ENCODE measurements around the gene KISS1.

DNA sequence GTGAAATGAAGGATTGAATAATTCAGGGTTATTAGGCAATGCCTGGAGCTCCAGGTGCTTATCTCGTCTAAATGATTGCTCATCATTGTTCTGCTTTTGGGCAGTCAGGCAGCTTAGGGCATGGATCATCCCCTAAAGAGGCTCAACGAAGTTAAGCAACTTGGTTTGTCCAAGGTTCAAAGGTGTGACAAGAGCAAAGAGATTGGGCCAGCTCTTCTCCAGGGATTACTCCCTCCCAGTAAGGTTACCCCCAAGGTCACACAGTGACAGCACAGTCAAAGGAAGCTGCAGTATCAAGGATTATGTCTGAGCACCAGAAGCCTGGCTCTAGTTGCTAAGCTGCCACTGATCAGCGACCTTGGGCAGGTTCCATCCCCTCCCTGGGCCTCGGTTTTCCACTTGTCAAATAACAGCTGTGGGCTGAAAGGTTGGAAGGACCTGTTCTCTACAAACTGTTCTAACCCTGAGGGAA is 51.2 kb downstream of the KISS1 start:
- no peak for TF ChIP-seq EP300 (IDR thresholded peaks at IDR 0.05; ENCODE audit: low read depth)
- TF ChIP-seq, protein P1, sequence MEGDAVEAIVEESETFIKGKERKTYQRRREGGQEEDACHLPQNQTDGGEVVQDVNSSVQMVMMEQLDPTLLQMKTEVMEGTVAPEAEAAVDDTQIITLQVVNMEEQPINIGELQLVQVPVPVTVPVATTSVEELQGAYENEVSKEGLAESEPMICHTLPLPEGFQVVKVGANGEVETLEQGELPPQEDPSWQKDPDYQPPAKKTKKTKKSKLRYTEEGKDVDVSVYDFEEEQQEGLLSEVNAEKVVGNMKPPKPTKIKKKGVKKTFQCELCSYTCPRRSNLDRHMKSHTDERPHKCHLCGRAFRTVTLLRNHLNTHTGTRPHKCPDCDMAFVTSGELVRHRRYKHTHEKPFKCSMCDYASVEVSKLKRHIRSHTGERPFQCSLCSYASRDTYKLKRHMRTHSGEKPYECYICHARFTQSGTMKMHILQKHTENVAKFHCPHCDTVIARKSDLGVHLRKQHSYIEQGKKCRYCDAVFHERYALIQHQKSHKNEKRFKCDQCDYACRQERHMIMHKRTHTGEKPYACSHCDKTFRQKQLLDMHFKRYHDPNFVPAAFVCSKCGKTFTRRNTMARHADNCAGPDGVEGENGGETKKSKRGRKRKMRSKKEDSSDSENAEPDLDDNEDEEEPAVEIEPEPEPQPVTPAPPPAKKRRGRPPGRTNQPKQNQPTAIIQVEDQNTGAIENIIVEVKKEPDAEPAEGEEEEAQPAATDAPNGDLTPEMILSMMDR (IDR thresholded peaks at IDR 0.05), result no peak

All from transverse colon (tissue), 3 donors.